Suppressor macrophage treated with lipopolysaccharide for 1 hour (primary cell): ENCODE measurements around the gene CHD2.
A peak's percentile ranks its signal among the peaks of the same experiment; 100 is the strongest.

Source experiments
- DNase-seq, 3 donors: peaks; one replicate each; pipeline ENCODE4 v3.0.0-alpha.2; 2020 to 2022

Gene CHD2

DNA sequence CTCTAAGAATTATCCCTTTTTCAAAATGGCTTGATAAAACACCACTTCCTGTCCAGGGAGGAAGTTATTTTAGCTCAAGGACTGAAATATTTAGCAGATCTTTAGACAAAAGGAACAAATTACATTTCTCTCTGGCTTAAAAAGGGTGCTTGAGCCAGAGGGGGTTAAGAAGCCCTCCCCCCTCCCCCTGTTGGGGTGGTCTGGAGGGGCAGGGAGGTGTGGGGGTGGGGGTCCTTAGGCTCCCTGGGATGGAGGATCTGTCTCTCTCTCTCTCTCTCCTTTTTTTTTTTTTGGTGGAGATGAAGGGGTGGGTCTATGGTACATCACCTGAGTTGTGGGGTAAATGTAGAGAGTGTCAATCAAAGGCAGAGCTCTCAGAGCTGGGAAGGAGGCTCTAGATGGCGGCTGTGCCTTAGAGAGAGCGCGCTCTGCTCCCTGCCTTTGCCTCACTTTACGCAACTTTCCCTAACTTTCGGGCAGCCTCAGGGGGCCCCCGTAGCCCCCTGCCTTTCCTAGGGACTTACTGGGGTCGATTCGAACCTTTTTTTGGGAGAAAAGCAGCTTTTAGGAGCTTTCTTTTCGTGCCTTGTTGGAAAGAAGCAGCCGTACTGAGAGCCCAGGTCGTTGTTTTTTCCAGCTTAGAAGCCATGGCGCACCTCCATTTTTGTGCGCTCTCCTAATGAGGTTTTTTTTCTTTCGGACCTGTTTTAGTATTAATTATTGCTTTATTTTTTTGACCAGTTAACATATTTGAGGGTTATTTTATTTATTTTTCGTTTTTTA lies at the start of gene CHD2:
Gene CHD2, plus strand, starts transcription at position 377 of the 783 bp plus-strand sequence. CDS start 914 bp downstream, outside the sequence.
- DNase-seq = peak; percentile 77 to 79 (median 78)

GRCh38 chr15:92853222-92853621 lies 46.9 kb upstream of the CHD2 start:
- DNase-seq = no peak

- no peak for DNase-seq
Measured at GRCh38 chr15:92861742-92862141, 38.4 kb upstream of the CHD2 start.

DNA sequence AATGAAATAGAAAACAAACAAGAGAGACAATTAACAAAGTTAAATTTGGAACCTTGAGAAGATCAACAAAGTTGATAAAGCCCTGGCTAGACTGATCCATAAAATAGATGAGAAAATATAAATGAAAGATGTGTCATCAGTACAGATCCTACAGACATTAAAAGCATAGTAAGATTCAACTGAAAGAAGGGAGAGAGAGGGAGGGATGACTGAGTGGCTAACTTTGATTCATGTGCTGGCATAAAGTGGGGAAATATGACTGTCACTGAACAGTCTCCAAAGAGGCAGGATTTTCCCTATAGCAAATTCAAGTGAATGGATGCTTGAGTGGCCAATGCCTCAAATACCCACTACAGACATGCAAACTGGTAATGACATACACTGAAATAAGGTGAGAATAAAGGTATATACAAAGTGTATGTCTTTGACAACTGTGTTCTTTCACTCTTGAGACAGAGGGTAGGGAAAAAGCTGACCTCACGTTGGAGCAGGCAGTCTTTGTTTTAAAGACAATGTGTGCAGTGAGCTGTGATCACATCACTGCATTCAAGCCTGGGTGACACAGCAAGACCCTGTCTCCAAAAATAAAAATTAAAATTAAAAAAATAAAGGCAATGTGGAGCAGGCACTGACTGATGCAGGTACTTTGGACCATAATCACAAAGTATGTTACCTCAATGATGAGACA lies 35.9 kb upstream of the CHD2 start:
- DNase-seq = peak in 1 of 3 donors; percentile 18

GRCh38 chr15:92869263-92869940 lies 30.7 kb upstream of the CHD2 start:
- peak in 1 of 3 donors; percentile 13 for DNase-seq

DNA sequence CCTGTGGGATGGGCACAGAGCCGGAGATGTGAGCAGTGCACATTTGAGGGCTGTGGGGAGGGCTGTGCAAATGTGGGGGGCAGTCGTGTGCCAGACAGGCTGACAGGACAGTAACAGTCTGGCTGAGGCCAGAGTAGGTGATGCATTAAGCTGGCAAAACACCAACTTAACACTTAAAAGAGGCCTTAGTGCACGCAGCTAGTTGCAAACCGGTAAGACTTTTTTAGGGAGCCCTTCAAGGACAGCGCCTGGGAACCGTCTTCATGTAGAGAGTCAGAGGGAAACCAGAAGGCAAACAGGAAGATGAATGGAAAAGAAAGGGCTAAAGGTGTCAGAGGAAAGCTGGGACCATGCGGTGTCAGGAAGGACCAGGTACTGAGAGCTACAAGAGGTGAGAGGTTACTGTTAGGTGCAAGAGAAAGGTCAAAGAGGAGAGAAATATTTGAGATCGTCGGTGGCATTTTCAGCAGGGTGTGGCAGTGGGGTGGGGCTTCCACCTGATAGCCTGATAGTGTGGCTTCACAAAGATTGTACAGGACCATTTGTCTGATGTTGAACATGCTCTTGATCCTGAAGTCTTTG lies 30.0 kb upstream of the CHD2 start:
- DNase-seq = no peak

DNA sequence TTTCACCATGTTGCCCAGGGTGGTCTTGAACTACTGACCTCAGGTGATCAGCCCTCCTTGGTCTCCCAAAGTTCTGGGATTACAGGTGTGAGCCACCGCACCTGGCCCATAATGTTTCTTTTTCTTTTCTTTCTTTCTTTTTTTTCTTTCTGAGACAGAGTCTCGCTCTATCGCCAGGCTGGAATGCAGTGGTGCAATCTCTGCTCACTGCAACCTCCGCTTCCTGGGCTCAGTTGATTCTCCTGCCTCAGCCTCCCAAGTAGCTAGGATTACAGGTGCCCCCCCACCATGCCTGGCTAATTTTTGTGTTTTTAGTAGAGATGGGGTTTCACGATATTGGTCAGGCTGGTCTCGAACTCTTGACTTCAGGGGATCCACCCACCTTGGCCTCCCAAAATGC lies 27.2 kb upstream of the CHD2 start:
- peak in 1 of 3 donors; percentile 8 for DNase-seq

DNA sequence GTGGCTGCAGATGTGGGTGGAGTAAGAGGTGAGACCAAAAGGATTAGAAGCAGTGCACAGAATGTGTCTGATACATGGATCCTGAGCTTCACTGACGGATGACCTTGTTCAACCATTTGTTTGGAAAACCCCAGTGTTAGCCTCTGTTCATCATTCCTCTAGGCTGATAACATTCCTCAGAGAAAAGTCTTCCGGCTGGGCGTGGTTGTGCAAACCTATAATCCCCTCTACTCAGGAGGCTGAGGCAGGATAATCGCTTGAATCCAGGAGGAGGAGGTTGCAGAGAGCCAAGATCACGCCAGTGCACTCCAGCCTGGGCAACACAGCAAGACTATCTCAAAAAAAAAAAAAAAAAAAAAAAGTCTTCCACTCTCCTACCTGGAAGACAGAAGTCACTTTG lies 23.1 kb upstream of the CHD2 start:
- no peak for DNase-seq

GRCh38 chr15:92877416-92877815 lies 22.7 kb upstream of the CHD2 start:
- peak in 1 of 3 donors; percentile 16 for DNase-seq

- DNase-seq = peak in 1 of 3 donors; percentile 14
Measured at GRCh38 chr15:92878593-92879053, 21.5 kb upstream of the CHD2 start.

- peak in 1 of 3 donors; percentile 13 for DNase-seq
Measured at GRCh38 chr15:92879949-92880725, 20.0 kb upstream of the CHD2 start.

DNA sequence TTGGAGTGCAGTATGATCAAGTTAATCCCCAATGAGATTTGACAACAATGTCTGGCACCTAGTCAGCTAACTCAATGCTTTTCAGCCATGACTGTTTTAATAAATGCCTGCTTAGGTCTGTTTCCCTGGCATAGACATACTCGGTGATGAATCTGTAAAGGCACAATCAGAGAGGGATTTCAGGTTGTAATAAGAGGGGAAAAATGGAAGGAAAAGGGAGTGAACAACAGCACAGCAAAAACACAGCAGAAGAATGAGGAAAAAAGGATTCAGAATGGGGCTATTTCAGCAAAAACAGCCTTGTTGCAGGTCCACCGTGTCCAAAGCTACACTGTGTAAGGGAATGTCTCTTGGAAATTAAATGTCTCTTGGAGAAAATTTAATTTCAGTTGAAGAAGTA lies 19.3 kb upstream of the CHD2 start:
- no peak for DNase-seq

- peak in 1 of 3 donors; percentile 44 for DNase-seq
Measured at GRCh38 chr15:92881211-92881754, 18.8 kb upstream of the CHD2 start.

DNA sequence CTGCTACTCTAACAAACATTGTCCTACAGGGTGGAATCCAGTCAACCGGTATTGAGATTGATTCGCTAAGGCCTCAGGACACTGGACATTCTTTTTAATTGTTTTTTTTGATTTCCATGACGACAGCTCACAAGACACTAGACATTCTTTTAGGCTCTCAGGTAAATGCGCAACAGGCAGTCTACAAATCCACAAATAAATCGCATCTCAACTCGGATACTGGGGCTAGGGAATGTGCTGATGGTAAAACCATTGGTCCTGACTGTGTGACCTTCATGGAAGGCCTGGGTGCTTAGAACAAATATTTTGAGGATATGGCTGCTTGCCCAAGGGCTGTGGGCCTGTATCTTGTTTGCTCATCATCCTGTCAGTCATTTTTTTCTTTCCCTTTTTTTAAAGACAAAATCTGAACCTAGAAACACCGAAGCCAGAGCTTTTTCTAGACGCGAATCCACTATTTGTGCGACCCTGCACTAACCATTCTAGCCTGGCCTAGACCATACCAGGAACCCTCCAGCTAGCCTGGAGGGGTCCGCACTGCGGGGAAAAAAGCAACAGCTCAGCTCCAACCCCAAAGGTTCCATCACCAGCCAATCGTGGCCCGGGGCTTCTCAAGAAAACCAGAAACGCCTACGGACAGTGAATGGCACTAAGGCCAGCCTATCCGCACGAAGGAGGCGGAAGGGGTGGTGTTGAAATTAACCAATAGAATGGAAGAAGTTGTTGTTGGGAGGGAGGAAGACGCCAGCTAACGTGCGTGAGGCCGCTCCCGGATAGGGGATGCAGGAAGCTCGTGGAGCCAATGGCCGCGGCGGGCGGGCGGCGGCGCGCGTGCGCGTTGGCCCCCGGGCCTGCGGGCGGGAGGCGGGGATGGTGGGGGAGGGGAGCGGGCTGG lies 18.1 kb upstream of the CHD2 start:
- DNase-seq = peak; percentile 99 to 100 (median 99)

DNA sequence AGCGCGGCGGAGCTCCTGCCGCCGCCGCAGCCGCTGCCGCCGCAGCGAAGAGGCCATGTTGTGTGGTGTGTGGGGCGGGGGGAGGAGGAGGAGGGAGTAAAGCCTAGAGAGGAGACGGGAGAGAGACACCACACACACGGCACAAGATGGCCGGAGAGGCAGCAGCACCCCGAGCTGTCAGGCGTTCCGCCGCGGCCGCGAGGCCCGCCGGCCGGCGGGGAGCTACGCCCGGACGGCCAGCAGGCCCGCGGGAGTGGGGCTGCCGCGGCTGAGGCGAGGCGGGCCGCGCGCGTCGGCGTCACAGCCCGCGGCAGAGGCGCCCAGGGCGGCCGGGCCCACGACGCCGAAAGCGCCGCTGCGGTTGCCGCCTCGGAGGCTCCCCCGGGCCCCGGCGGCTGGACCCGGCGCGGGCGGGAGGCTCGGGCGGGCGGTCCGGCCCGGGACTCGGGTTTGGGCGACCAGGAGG lies 17.4 kb upstream of the CHD2 start:
- DNase-seq = no peak

GRCh38 chr15:92883163-92883875 lies 16.8 kb upstream of the CHD2 start:
- DNase-seq = peak; percentile 71 to 90 (median 72)

- peak in 1 of 3 donors; percentile 45 for DNase-seq
Measured at GRCh38 chr15:92883876-92884435, 16.2 kb upstream of the CHD2 start.

- DNase-seq = peak in 2 of 3 donors; percentile 56 to 64
Measured at GRCh38 chr15:92884436-92885223, 15.5 kb upstream of the CHD2 start.
